Activated CD4-positive, alpha-beta T cell treated with anti-CD3 and anti-CD28 coated beads for 48 hours (primary cell): ENCODE data around the gene S100A10.

ENCODE experiments used
- DNase-seq: peaks from one replicate; pipeline ENCODE4 v3.0.0-alpha.2; 2020

S100A10 gene

DNA sequence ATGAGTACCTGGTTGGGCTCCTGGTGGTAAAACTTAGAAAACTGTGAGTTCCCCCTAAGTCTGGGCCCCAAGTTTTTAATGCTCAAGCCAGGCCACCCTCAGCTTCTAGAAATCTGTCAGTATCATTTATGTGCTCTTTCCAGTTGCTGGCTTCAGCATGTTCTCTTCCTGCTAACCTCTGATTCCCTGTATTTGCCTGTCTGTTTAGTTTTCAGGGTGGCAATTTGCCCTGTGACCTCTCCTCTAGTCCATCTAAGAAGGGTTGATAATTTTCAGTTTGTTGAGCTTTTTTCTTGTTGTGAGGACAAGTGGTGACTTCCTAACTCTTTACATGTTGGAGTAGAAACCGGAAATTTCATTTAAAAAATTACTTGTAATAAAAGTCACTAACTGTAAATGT, 16.0 kb upstream of the S100A10 start:
- DNase-seq = no peak

DNA sequence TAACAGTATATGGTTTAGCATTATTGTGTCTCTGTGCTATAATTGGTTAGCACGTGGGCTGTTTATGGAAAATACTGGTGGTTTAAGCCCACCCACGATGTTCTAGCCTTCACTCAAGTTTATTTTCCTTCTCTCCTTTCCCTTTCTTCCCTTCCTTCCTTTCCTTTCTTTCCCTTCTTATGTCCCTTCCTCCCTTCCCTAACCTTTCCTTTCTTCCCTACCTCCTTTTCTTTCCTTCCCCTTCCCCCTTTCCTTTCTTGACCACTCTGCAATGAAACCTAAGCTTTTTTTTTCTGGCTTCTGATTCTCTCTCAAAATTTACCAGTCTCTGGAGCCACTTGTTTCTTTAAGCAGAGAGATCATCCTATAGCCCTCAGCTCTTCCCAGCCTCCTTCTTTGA, 13.4 kb upstream of the S100A10 start:
- no peak for DNase-seq

DNA sequence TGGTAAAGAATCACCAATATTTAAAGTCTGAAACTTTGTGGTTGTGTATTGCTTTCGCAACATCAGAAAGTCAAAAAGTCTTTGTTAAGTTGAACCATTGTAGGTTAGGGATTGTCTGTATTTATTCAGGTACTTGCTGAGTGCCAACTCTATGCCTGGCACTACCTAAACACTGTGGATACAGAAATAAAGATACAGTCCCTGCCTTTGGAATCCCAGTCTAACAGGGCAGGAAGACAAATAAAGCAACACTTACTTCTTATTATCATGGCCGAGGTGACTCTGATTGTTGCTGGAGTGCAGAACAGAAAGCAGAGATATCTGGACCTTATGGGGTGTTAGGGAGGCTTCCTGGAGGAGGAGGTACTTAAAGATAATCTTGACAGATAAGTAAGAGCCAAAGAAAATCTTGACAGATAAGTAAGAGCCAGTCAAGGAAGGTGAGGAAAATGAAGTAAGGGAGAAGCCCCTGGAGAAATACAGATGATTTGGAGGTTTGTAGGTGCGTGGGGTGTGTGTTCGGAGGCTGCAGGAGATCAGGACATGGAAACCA, 11.8 kb upstream of the S100A10 start:
- no peak for DNase-seq

DNA sequence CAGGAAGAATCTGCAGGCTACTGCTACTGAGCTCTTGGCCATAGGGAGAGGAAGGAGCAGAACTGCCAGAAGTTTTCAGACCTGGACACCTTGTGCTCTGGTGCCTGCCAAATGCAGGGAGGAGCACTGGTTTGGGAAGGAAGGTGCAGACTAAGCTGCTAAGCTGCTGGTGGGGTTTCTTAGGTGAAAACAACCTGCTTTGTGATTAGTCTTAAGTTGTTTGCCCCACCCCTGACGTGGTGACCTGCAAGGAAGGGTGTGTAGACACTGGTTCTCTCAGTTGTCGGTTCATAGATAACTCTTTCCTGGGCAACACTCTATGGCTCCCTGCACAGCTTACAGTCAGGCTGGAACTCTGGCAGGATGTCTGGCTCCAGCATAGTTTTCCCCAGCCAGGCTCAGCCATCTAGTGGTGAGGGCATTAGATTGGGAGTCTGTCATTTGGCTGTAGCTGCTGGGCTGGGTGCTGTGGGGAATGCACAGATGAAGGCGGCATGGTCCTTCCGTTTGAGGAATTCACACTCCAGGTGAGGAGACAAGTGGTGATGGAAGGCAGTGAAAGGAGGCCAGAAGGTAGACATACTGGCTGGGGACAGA, 10.3 kb upstream of the S100A10 start:
- DNase-seq = no peak

DNA sequence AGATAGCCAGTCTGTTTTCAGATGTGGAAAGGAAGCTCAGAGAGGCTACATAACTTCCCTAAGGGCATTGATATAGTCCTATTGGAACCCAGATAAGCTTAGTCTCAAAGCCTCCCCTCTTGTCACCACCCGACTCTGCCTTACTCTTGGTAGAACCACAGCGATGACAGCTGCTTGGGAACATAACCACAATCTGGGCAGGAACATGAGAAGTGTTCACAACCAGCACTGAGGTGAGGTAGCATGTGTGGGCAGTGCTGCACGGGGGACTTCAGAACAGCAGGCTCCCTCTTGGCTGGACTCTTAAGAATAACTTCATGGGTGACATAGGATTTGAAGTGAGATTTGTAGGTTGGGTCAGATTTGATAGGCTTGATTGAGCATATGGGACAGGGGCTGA, 9.3 kb upstream of the S100A10 start:
- no peak for DNase-seq

DNA sequence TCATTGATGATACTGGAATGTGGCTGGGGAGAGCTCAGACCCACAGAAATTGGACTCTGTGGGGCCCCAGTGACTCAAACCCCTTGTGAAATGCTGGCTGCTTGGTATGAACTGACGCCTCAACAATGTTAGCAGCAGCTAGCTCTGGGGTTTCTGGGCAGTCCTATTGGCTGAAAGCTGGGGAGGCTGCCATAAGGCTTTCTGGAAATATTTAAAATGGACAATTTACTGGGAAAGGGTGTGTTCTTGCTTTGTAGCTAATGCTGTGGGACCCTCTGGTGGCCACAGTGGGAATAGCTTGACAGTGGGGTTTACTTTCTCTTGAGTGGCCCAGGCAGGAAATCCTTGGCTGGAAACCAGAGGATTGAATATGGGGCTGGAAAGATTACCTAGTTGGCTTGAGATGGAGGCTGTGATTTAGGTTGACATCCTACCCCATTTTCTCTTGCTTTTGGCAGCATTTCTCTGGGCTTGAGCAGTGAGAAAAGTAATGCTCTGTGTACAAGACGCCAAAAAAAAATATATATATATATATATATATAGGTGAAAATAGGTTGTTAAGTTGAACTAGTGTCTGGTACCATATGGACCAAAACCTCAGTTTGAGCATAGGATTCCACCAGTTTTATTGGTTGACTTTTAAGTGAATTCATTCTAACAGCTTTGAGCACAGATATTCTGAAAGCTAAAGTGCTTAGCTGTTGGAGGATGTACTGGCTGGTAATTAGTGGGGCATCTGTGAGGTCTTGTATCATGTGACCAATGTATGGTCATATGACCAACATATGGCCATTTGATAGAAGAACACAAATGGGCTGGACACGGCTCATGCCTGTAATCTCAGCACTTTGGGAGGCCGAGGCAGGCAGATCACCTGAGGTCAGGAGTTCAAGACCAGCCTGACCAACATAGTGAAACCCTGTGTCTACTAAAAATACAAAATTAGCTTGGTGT, 8.2 kb upstream of the S100A10 start:
- DNase-seq = peak; percentile 82

DNA sequence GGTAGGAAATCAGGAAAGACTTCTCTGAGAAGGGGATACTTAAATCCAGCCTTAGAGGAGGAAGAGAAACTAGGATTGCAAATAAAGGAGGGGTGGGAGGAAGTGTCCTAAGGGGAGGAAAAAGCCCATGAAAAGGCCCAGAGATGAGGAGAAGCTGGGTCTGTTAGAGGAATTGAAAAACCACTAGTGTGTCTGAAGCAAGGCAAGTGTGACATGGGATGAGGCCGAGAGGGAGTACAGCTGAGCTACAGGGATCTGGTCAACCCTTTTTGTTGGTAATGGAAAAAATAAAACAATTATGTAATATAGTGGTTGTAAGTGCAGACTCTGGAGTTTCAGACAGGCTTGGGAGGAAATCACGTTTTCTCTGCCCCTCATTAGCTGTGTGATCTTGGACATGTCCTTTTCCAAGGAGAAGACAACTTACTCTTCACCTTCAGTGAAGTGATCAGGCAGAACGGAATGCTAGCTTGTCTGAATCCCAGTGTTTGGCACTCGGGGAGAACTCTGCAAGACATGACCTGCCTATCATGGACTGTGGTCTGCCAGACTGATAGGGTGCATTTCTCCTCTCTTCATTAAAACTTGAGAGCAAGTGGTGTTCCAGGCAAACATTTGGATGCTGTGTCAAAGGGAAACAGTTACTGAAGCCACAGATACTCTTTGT, 7.4 kb upstream of the S100A10 start:
- DNase-seq = no peak

DNA sequence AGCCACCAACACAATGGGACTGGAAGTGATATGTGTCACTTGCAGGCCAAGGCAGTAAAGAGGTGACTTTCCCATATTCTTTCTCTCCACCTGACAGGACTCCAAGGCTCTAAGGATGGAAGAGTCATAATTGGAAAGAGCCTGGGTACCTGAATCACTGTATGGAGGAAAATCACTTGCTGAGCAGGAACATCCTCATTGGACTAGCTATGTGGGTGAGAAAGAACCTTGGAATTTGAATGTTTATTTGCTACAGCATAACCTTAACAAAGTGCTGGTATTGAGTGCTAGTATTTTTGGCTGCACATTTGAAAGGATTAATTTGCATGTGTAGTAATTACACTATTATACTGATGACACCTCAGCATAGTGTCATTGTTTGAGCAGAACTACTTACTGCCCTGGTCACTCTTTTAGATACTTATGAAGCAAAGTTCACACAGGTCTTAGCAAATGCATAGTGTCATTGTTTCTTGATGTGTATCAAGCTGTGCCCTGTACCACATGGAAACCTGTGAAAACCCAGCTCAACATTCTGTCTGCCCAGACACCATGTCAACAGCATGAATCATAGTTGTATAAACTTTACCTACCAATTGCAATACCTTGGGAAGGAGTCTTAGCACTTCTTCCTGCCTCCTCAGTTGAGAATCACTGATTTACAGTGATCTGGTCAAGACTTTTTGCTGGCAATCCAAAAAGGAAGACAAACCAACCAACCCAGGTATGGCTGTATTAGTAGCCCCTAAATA, 5.1 kb upstream of the S100A10 start:
- no peak for DNase-seq

DNA sequence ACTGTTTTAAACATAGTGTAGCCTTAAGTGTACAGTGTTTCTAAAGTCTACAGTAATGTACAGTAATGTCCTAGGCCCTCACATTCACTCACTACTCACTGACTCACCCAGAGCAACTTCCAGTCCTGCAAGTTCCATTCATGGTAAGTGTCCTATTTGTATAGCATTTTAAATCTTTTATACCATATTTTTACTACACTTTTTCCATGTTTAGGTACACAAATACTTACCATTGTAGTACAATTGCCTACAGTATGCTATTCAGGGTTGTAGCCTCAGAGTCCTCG, 3.6 kb upstream of the S100A10 start:
- DNase-seq = no peak

DNA sequence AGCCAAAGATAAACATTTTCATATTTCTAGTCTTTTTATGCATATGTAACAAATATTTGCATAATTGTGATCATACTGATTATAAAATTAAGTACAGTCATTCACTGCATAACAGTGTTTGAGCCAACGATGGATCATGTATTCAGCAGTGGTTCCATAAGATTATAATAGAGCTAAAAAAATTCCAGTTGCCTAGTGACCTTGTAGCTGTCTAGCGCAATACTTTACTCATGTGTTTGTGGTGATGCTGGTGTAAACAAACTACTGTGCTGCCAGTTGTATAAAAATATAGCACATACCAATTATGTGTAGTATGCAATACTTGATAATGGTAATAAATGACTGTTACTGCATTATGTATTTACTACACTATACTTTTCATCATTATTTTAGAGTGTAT, 2.1 kb upstream of the S100A10 start:
- DNase-seq = no peak

DNA sequence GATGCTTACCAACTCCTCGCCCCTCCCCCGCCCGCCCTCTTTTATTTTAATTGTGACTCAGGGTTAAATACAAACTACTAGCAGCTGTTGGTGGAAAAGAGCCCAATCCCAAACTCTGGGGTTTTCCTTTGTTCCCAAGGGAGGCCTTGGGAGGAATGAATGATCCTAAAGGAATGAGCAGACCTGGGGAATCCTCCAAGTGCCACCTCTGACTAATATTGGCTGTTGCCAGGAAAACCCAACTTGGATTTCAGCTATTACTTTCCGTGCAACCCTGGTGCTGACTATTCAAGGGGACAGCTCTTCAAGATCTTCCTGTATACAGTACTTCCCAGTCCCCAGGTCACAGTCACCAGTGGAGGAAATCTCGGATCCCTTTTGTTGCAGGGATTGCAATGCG, 1.3 kb upstream of the S100A10 start:
- no peak for DNase-seq

DNA sequence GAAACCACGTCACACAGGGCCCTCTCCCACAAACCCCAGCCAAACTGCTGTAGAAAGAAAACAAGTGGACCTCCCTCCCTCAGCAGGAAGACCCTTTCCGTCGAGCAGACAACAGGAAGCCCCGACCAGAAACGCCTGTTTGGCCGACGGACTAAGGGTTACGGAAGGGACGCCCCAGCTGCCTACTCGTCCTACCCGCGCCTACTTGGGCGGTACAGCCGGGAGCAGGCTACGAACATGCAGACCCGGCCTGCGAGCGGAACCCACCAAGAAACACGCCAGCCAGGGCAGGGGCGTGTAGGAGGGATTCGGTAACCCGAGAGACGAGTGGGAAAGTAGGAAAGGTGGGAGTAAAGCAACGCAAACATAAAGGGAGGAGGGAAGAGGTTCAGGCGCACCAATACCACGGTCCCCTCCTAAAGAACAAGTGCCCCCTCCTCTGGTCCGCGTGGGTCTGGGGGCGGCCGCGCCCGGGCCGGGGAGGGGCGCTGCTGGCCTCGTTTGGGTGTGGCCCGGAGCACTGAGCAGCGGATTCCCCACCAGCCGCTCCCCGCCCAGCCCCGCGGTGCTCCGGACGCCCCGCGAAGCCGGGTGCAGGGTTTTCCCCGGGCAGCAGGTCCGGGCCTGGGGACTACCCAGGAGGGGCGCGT, 450 bp downstream of the S100A10 start:
- peak; percentile 44 for DNase-seq

DNA sequence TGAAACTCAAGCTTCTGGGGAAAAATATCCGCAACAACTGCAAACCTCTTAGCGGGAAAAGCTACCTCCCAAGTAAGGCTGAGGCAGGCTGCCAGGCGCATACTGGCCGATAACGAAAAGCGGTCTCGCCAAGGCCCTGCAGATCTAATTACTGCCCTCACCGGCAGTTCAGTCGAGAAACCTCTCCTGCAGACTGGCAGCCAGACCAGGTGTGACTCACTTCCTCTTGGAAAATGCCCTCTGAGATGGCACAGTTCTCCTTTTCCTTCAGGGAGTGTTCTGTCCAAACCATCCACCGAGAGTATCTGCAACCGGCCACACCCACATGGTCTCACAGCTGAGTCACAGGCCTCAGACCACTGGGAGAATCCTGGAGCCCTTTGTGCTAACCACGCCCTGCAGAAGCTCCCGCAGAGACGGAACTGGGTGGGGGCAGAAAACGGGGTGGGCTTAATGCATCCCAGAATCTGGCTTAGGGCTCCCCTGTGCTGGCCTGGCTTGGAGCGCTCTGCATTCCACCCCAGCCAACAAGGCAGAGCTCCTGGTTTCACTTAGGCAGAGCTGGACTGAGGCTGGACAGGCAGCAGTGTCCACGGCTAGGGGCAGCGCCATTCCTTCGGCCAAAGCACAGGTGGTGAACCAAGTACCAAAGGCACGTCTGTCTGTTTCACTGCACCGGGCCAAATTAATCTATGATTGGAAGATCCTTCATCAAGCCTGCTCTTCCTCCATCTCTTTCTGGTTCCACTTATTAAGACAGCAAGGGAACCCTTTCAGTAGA, 1.2 kb downstream of the S100A10 start:
- no peak for DNase-seq

DNA sequence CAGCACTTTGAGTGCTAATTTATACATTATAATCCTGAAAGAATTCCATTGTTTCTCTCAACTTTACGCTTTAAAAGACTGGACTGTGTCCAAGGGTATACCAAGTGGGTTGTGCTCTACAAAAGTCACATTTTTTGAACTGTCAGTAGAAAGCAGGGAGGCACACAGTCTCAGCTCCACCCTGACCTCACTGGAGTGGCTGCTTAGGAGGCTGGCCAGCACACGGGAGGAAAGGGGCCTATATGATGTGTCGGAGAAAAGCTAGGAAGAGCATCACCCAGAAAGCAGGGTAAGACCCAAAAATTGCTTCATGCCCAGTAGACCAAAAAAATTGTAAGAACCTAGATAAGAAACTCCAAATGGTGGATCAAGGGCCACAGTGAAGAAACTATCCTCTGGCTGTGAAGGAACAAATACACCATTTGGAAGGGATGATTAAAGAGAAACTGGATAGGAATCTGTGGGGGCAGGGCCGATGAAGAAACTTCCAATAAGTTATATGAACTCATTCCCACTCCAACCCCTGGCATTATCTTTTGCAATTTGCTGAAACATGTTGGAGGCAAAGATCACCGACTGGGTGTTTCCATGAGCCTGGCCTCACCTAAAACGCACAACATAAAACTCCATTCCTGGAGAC, 1.9 kb downstream of the S100A10 start:
- DNase-seq = no peak

DNA sequence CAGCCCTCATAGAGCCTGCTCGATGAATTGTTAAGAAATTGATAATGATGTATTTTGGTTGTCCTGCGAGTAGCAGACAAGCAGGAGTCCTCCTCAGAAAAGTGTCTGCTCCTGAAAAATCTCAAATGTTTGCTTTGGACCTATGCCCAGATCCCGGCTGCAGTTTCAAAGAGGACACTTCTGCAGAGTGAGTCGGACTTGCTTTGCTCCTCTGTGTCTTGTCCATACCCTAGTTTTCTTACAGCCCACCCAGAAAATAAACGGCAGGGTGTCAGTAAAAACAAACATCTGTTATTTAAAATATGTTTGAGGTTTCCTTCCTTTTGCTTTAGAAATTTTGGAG, 2.8 kb downstream of the S100A10 start:
- DNase-seq = no peak

DNA sequence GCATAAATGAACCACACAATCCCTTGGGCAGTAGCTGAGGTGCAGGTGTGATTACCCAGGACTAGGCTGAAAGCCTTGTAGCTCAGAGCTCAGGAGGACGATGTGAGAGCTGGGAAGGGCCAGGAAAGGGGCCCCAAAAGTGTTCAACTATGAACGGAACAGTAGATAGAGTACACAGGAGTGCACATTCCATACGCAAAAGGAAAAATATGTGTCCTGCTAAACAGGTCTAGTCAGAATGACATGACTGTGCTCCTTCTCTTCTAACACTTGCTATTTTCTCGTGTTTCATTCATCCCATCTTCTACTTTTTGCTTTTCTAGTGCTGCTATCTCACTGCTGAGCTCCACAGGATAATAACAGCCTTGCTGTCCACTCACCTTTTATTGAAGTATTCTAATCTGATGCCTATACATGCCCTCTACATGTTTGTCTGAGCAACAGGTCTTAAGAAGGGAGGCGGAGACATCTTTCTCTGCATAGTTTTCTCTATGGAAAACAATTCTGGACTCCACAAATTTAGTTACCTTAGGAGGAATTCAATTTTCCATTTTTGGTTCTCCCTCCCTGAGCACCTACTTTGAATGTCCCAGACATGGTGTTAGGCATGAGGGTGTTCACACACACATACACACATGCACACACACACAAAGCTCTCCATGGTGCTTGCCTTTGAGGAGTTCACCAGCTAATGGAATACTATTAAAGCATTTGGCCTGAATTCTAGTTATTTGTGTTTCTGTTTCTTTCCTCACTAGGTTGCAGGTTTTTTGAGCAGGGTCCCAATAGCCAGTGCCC, 3.4 kb downstream of the S100A10 start:
- no peak for DNase-seq

DNA sequence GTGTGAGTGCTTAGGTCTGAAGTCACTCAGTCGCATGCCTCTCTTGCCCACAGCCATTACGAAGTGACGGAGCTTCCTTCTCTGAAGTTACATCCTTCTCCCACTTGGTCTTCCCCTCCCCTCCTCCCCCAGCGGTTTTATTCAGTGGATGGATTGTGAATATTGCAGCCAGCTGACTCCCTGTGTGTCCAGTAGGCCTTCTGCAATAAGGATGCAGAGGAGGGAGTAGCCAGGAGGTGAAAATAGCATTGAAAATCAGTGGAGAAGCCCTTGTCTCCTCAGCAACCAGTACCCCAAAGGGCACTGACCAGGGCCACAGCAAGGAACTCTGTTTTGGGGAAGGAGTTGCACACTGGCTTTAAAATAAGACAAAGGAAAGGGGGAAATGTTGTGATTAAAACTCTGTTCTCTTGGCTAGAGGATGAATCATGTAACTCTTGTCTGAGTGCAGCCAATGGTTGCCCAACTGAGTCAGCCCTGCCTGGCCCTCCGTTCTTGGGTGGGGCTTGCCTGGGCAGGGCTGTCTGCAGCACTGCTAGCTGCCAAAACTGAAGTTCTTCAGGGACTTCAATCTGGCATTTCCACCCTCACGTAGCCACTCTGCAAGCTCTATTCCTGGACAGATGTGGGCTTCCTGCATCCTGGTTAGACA, 4.3 kb downstream of the S100A10 start:
- peak; percentile 65 for DNase-seq

DNA sequence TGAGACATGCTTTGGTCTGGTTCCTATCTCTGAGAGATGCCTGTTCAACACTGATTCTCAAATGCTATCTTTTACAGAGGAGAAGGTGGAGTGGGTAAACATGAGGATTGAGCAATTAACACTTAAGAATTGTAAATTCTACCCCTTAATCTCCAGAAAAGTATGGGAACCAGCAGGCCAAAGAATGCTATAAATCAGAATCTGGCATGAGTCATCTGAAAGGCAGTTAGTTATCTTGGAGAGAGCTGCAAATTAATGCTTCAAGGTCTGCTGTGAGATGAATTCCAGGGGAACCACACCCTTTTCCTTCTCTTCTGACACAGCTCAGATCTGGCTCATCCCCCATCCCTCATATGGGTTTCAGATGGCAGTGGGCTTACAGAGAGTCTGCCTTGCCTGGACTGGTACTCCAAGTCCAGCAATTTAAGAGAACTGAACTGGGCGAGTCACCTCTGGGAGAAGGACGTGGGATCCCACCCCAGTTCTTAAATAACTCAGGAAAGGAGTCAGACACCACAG, 5.2 kb downstream of the S100A10 start:
- no peak for DNase-seq

DNA sequence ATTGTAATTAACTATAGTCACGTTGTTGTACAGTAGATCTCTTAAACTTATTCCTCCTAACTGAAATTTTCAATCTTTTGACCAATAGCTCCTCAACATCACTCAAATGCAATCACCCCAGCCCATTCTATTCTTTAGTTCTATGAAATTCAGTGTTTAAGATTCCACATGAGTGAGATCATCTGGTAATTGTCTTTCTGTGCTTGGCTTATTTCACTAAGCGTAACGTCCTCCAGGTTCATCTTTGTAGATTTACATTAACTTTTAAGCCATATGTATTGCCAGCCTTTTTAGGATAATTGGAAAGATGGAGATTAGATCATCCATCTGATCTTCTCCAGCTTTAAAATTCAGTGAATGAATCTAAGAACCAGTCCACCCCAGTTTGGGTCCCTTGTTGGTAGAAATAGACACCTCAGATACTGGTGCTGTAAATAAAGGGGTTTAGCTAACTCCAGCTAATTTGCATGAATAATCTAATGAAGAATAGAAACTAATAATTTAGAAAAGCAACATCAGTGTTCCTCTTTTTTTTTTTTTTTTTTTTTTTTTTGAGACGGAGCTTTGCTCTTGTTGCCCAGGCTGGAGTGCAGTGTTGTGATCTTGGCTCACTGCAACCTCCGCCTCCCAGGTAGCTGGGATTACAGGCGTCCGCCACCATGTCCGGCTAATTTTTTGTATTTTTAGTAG, 7.0 kb downstream of the S100A10 start:
- DNase-seq = no peak
